NB4 (cell line): ENCODE results near the gene TIRAP.

ENCODE experiments used
- POLR2A ChIP-seq: IDR thresholded peaks from 2 replicates; pipeline ENCODE4 v1.6.1; 2011; ENCODE audit warnings: mild to moderate bottlenecking; ENCODE audit not compliant: insufficient read length; ENCODE audit errors: extremely low read depth
- TF ChIP-seq, protein P1 (sequence below): IDR thresholded peaks from one replicate; pipeline ENCODE4 v1.5.1; 2012; ENCODE audit warnings: low read depth, low read length

DNA sequence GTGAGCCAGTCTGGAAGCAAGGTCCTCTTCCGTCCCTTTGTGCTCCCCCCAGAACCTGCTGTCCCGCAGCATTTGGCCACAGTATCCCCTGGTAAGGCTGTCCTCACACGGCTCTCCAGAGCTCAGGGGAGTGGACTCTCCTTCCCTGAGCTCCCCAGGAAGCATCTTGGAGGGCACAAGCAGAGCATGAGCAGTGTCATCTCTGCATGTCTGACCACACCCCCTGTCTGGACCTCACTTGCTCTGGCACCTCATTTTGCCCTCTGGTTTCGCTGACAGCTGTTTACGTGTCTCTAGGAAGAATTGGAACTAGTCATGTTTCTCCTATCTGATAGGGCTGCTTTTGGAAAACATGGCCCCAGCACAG lies 36.5 kb downstream of the TIRAP start:
- TF ChIP-seq, protein P1, sequence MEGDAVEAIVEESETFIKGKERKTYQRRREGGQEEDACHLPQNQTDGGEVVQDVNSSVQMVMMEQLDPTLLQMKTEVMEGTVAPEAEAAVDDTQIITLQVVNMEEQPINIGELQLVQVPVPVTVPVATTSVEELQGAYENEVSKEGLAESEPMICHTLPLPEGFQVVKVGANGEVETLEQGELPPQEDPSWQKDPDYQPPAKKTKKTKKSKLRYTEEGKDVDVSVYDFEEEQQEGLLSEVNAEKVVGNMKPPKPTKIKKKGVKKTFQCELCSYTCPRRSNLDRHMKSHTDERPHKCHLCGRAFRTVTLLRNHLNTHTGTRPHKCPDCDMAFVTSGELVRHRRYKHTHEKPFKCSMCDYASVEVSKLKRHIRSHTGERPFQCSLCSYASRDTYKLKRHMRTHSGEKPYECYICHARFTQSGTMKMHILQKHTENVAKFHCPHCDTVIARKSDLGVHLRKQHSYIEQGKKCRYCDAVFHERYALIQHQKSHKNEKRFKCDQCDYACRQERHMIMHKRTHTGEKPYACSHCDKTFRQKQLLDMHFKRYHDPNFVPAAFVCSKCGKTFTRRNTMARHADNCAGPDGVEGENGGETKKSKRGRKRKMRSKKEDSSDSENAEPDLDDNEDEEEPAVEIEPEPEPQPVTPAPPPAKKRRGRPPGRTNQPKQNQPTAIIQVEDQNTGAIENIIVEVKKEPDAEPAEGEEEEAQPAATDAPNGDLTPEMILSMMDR, result no peak
- TF ChIP-seq POLR2A, result no peak
